Colonic mucosa (tissue), 4 donors: Measurements from ENCODE around the gene TM7SF2. TPM values are rescaled to one million over a fixed set of nuclear protein-coding genes. Genes with fewer than 3 reads are reported as not detected.

Experiments
- DNase-seq: peaks from one replicate; pipeline ENCODE4 v3.0.0-alpha.2; 2020
- H3K27ac ChIP-seq: fragments of 200-600 bp; one replicate; pipeline ENCODE4 v1.8.0; 2021
- H3K27me3 ChIP-seq: fragments of 200-600 bp; one replicate; pipeline ENCODE4 v1.8.0; 2021
- H3K36me3 ChIP-seq: fragments of 200-600 bp; one replicate; pipeline ENCODE4 v1.8.0; 2021
- H3K4me1 ChIP-seq: fragments of 200-600 bp; one replicate; pipeline ENCODE4 v1.8.0; 2021; ENCODE audit warnings: mild to moderate bottlenecking
- H3K4me3 ChIP-seq: fragments of 200-600 bp; one replicate; pipeline ENCODE4 v1.8.0; 2021
- H3K9ac ChIP-seq, 2 donors: one replicate each; pipeline ENCODE4 v1.7.0; 2013; ENCODE audit warnings: control low read depth in 2 of 2, low read depth in 2 of 2, low read length in 2 of 2
- H3K9me3 ChIP-seq: fragments of 200-600 bp; one replicate; pipeline ENCODE4 v1.8.0; 2021
- intact Hi-C: fragments of 100-400 bp; cut with DNase I; formaldehyde crosslinking; loops from one replicate; pipeline ENCODE4 v1.14.1; 2022
- total RNA-seq, 2 donors: library from RNA; stranded (reverse); fragmentation: NEBNext Ultra II Directional in 1 of 2; extraction: Animal tissue kit (Norgen Biotek cat#: 25700) in 1 of 2; gene quantifications; one replicate each; pipeline ENCODE4 v1.2.1, GENCODE V29; 2021
- TF ChIP-seq, protein P1 (sequence below): fragments of 200-600 bp; IDR thresholded peaks from one replicate; pipeline ENCODE4 v1.8.0; 2022; ENCODE audit warnings: antibody characterized with exemption, mild to moderate bottlenecking
- donor health status: healthy.
- donor health status: DM: no; HTN: no; CAD: no.
- donor health status: DM: no; HTN: no; CAD: no.

The TM7SF2 gene
- total RNA-seq, 2 donors from 2014 or later, result 26.6 to 40.0 TPM

DNA sequence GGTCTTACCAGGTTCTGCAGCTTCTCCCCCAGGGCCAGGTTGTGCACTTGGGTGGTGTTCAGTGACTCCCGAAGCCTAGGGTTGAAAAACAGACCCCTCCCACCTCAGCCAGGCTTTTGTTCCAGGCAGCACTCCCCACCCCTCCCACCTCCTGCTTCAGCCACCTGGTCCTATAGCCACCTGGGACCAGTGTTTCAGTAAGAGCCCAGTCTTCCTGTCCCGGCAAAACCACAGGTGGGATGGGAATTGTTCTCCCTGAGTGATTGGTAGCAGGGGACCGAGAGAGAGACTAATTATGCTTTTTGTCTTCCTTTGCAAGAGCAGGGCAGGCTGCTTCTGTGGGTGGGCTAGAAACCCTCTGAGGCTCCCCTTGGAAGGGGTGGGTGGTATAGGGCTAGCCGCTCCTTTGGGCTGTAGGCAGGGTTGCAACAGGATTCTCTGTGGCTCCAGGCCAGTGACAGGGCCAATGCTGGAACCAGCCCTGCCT is 44.8 kb upstream of the TM7SF2 start:
- Histone ChIP-seq H3K9me3 (no peaks in the 10 kb centered on the region), H3K27me3 (no peaks in the 10 kb centered on the region), H3K4me3 (no peak overlapping the region), H3K27ac (no peak overlapping the region), H3K4me1 (no peaks in the 10 kb centered on the region), H3K36me3 (no peaks in the 10 kb centered on the region), H3K9ac (no peak overlapping the region)
- TF ChIP-seq, protein P1, sequence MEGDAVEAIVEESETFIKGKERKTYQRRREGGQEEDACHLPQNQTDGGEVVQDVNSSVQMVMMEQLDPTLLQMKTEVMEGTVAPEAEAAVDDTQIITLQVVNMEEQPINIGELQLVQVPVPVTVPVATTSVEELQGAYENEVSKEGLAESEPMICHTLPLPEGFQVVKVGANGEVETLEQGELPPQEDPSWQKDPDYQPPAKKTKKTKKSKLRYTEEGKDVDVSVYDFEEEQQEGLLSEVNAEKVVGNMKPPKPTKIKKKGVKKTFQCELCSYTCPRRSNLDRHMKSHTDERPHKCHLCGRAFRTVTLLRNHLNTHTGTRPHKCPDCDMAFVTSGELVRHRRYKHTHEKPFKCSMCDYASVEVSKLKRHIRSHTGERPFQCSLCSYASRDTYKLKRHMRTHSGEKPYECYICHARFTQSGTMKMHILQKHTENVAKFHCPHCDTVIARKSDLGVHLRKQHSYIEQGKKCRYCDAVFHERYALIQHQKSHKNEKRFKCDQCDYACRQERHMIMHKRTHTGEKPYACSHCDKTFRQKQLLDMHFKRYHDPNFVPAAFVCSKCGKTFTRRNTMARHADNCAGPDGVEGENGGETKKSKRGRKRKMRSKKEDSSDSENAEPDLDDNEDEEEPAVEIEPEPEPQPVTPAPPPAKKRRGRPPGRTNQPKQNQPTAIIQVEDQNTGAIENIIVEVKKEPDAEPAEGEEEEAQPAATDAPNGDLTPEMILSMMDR, result no peak
- DNase-seq, result no peak
- intact Hi-C loops, result no loop called here

DNA sequence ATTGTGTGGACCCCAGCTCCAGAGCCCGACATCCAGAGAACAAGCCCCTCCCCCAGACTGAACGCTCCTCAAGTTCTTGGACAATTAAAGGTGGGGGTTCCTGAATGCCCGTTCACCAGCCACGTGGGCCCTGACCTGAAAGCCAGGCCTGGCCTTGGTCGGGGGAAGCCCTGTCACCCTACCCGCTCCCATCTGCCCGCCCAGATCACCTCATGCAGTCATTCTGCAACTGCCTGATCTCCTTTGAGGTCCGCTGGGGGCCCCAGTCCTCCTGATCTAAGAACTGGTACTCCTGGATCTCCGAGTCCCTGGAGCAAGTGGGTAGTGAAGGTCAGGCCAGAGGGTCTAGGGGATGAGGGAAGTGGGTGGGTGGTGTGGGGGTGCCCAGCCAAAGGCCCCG is 44.2 kb upstream of the TM7SF2 start:
- Histone ChIP-seq H3K9ac (no peak overlapping the region), H3K36me3 (no peaks in the 10 kb centered on the region), H3K9me3 (no peaks in the 10 kb centered on the region), H3K27ac (no peak overlapping the region), H3K27me3 (no peaks in the 10 kb centered on the region), H3K4me1 (no peaks in the 10 kb centered on the region), H3K4me3 (no peak overlapping the region)
- intact Hi-C loops, result no loop called here
- TF ChIP-seq, protein P1, result no peak
- no peak for DNase-seq

DNA sequence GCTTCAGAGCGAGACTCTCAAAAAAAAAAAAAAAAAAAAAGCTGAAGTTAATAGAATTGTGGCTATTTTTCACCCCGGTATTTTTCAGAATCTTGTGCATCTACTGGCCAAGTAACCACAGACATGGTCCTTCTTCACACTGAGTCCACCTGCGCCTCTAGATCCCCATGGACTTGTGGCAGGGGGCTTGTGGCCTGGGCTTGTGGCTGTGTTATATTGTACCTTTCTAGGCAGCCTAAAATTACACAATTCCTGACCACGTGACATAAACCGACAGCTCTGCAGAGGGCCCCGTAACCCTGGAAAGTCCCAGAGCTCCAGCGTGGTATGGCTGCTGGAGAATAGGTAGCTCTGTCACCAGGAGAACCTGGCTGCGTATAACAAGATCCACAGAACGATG is 42.5 kb upstream of the TM7SF2 start:
- Histone ChIP-seq H3K36me3 (no peaks in the 10 kb centered on the region), H3K27ac (no peak overlapping the region), H3K9me3 (no peaks in the 10 kb centered on the region), H3K4me3 (no peak overlapping the region), H3K27me3 (no peaks in the 10 kb centered on the region), H3K4me1 (no peaks in the 10 kb centered on the region), H3K9ac (no peak overlapping the region)
- intact Hi-C loops, result no loop called here
- TF ChIP-seq, protein P1, result no peak
- DNase-seq, result no peak

DNA sequence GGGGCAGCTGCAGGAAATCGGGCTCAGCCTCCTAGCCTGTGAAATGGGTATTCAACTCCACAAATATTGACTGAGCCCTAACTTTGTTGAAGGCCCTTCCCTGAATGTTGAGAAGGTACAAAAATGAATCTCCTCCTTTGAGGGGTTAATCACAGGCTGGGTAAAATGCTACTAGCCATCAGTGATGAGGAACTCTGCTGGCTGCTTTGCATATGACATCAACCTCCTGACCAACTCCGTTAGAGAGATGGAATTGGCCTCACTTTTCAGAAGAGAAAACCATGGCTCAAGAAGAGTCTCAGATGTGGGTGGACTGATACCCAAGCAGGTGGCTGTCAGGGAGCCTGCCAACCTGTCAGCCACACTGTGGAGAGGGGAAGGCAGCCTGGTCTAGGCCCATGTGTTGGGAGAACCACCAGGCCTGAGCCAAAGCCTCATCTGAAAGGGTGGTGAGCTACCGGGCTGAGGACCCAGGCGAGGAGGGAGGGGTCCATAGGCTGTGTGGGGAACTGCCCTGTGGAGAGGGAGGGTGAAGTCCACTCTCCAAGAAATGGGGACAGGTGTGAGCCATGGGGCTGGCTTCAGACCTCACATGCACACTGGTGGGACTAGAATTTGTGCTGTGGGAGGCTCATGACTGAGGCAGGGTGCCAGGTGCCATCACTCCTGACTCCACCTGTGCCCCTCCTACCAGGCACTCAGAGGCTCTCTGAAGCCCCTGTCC is 39.6 kb upstream of the TM7SF2 start:
- DNase-seq, result no peak
- Histone ChIP-seq H3K27me3 (no peaks in the 10 kb centered on the region), H3K4me3 (no peak overlapping the region), H3K9ac (no peak overlapping the region), H3K27ac (no peak overlapping the region), H3K36me3 (no peaks in the 10 kb centered on the region), H3K4me1 (no peaks in the 10 kb centered on the region), H3K9me3 (no peaks in the 10 kb centered on the region)
- intact Hi-C loops, result no loop called here
- TF ChIP-seq, protein P1, result no peak

DNA sequence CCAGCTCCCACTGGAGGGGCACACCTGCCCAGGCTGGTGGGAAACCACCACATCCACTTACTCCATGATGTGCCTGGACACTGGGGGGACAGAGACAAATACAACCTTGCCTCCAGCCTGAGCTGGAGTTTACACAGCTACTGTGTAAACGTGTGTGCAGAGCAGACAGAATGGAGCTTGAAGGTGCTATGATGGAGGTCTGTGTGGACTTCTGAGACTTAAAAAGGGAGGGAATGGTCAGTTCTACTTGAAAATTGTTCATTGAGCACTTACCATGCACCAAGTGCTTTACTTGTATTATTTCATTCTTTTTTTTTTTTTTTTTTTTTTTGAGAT is 39.1 kb upstream of the TM7SF2 start:
- Histone ChIP-seq H3K9ac (no peak overlapping the region), H3K4me3 (no peak overlapping the region), H3K27ac (no peak overlapping the region), H3K9me3 (no peaks in the 10 kb centered on the region), H3K36me3 (no peaks in the 10 kb centered on the region), H3K27me3 (no peaks in the 10 kb centered on the region), H3K4me1 (no peaks in the 10 kb centered on the region)
- DNase-seq, result no peak
- intact Hi-C loops, result no loop called here
- TF ChIP-seq, protein P1, result no peak
